ENCODE results near the gene ADAMTS13.

- no peak for TF ChIP-seq EZH2 (IDR thresholded peaks at IDR 0.05; ENCODE audit: low read length, missing control alignments)
- TF ChIP-seq CTCF (conservative IDR thresholded peaks at IDR 0.05 in 1 of 2, IDR thresholded peaks at IDR 0.05 in 1 of 2; ENCODE audit: low read depth in 1 of 2, low read length in 2 of 2) = no peak
Measured at GRCh38 chr9:133375724-133376654, 46.2 kb upstream of the ADAMTS13 start, which contains the start of the genes STKLD1 and SURF4.
